Progenitor cell of endocrine pancreas (in vitro differentiated cells): ENCODE measurements around the gene DNASE1L3. TPM values are rescaled to one million over a fixed set of nuclear protein-coding genes. Genes with fewer than 3 reads are reported as not detected.
A peak's percentile ranks its signal among the peaks of the same experiment; 100 is the strongest.
"Not testable (repeated sequence)": the region's sequence is repeated elsewhere in the genome, so short reads cannot be mapped to it uniquely, and the experiment has no call there.

ENCODE experiments used
- DNase-seq: peaks from one replicate; pipeline ENCODE4 v3.0.0; 2021; ENCODE audit warnings: low spot score; ENCODE audit not compliant: unreplicated experiment
- H3K27ac Mint-ChIP-seq: 2 replicates; pipeline ENCODE4 v1.8.0; 2021; ENCODE audit warnings: mild to moderate bottlenecking, moderate library complexity, mixed read lengths
- H3K27me3 Mint-ChIP-seq: 2 replicates; pipeline ENCODE4 v1.8.0; 2021; ENCODE audit warnings: mixed read lengths
- H3K36me3 Mint-ChIP-seq: 2 replicates; pipeline ENCODE4 v1.8.0; 2022; ENCODE audit warnings: mixed read lengths; ENCODE audit not compliant: insufficient read depth
- H3K4me1 Mint-ChIP-seq: 2 replicates; pipeline ENCODE4 v1.8.0; 2021; ENCODE audit warnings: low read depth, mixed read lengths
- H3K4me3 Mint-ChIP-seq: 2 replicates; pipeline ENCODE4 v1.8.0; 2021; ENCODE audit warnings: low read depth, mild to moderate bottlenecking, moderate library complexity, mixed read lengths
- H3K9me3 Mint-ChIP-seq: 2 replicates; pipeline ENCODE4 v1.8.0; 2021; ENCODE audit warnings: low read depth, mixed read lengths
- CTCF ChIP-seq: fragments of 200-600 bp; sonication (generic); IDR thresholded peaks from one replicate; pipeline ENCODE4 v1.5.0; 2021; ENCODE audit warnings: antibody characterized with exemption, mild to moderate bottlenecking; ENCODE audit not compliant: unreplicated experiment
- total RNA-seq: library from RNA; stranded (reverse); gene quantifications from 2 replicates; pipeline ENCODE4 v1.2.1, GENCODE V29; 2021

Gene DNASE1L3
- total RNA-seq, 1 donor from 2014 or later, result not detected

- DNase-seq, result no peak
- no peaks in the 10 kb centered on the region for H3K9me3 Mint-ChIP-seq
- no peak overlapping the region for H3K27ac Mint-ChIP-seq
- no peaks in the 10 kb centered on the region for H3K36me3 Mint-ChIP-seq
- TF ChIP-seq CTCF, result no peak
- H3K4me3 Mint-ChIP-seq, result no peak overlapping the region
- peaks cover 7% of the 10 kb centered on the region for H3K27me3 Mint-ChIP-seq
- H3K4me1 Mint-ChIP-seq, result peaks cover 3% of the 10 kb centered on the region
These were observed 33.3 kb upstream of the DNASE1L3 start for GRCh38 chr3:58243976-58244585.

- not testable (repeated sequence) for H3K4me1 Mint-ChIP-seq, H3K4me3 Mint-ChIP-seq, DNase-seq, H3K9me3 Mint-ChIP-seq, H3K36me3 Mint-ChIP-seq, H3K27ac Mint-ChIP-seq
- peaks cover 12% of the 10 kb centered on the region for H3K27me3 Mint-ChIP-seq
These were observed 32.1 kb upstream of the DNASE1L3 start for GRCh38 chr3:58242860-58243259.

GRCh38 chr3:58242340-58242739, 31.6 kb upstream of the DNASE1L3 start:
- no peak for DNase-seq
- Mint-ChIP-seq H3K4me3 (no peak overlapping the region), H3K36me3 (no peaks in the 10 kb centered on the region), H3K27ac (no peak overlapping the region), H3K27me3 (peaks cover 12% of the 10 kb centered on the region), H3K4me1 (peaks cover 6% of the 10 kb centered on the region), H3K9me3 (no peaks in the 10 kb centered on the region)
- no peak for TF ChIP-seq CTCF

- H3K27ac Mint-ChIP-seq, result no peak overlapping the region
- H3K4me3 Mint-ChIP-seq, result no peak overlapping the region
- H3K27me3 Mint-ChIP-seq, result peaks cover 14% of the 10 kb centered on the region
- DNase-seq, result no peak
- no peaks in the 10 kb centered on the region for H3K9me3 Mint-ChIP-seq
- H3K36me3 Mint-ChIP-seq, result no peaks in the 10 kb centered on the region
- peaks cover 7% of the 10 kb centered on the region for H3K4me1 Mint-ChIP-seq
- TF ChIP-seq CTCF, result no peak
These were observed 30.7 kb upstream of the DNASE1L3 start for GRCh38 chr3:58241306-58242044.

GRCh38 chr3:58238830-58239229, 28.1 kb upstream of the DNASE1L3 start:
- H3K27ac Mint-ChIP-seq, result no peak overlapping the region
- peaks cover 16% of the 10 kb centered on the region for H3K27me3 Mint-ChIP-seq

More at GRCh38 chr3:58238830-58239229, 28.1 kb upstream of the DNASE1L3 start:
- no peak for DNase-seq
- Mint-ChIP-seq H3K4me3 (peak overlapping the region; percentile 84), H3K36me3 (no peaks in the 10 kb centered on the region), H3K4me1 (peaks cover 15% of the 10 kb centered on the region), H3K9me3 (no peaks in the 10 kb centered on the region)
- TF ChIP-seq CTCF, result no peak
